ENCODE data around the gene OR13G1. TPM values are rescaled to one million over a fixed set of nuclear protein-coding genes. Genes with fewer than 3 reads are reported as not detected.
A peak's percentile ranks its signal among the peaks of the same experiment; 100 is the strongest.

OR13G1 gene
- total RNA-seq, 1 donor from 2014 or later = not detected

DNA sequence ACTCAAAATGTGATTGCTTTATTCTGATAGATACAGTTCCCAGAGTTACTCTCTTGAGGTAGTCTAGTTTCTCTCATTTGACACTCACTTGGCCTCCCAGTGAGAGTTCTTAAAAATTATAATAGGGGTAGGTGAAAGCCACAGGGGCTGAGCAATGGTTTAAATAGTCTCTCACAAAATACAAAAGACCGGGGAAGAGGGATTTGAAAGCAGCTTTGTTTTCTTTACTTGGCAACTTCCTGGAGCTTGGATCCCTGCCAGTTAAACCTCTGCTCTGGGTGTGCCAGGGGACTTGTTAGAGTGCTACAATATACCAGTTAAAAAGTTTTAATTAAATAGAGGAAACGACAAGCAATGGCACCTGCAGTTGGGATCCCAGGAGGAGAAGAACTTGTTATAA is 31.7 kb downstream of the OR13G1 start:
- no peaks in the 10 kb centered on the region for H3K4me1 Mint-ChIP-seq (ENCODE audit: unreplicated experiment)
- no peaks in the 10 kb centered on the region for H3K27me3 Mint-ChIP-seq
- no peak for DNase-seq (ENCODE audit: extremely low spot score, unreplicated experiment)
- TF ChIP-seq, protein P1, sequence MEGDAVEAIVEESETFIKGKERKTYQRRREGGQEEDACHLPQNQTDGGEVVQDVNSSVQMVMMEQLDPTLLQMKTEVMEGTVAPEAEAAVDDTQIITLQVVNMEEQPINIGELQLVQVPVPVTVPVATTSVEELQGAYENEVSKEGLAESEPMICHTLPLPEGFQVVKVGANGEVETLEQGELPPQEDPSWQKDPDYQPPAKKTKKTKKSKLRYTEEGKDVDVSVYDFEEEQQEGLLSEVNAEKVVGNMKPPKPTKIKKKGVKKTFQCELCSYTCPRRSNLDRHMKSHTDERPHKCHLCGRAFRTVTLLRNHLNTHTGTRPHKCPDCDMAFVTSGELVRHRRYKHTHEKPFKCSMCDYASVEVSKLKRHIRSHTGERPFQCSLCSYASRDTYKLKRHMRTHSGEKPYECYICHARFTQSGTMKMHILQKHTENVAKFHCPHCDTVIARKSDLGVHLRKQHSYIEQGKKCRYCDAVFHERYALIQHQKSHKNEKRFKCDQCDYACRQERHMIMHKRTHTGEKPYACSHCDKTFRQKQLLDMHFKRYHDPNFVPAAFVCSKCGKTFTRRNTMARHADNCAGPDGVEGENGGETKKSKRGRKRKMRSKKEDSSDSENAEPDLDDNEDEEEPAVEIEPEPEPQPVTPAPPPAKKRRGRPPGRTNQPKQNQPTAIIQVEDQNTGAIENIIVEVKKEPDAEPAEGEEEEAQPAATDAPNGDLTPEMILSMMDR (conservative IDR thresholded peaks at IDR 0.05) = no peak
- H3K4me3 Mint-ChIP-seq = no peak overlapping the region
- no peaks in the 10 kb centered on the region for H3K36me3 Mint-ChIP-seq
- H3K27ac Mint-ChIP-seq = no peak overlapping the region
- no peaks in the 10 kb centered on the region for H3K9me3 Mint-ChIP-seq

DNA sequence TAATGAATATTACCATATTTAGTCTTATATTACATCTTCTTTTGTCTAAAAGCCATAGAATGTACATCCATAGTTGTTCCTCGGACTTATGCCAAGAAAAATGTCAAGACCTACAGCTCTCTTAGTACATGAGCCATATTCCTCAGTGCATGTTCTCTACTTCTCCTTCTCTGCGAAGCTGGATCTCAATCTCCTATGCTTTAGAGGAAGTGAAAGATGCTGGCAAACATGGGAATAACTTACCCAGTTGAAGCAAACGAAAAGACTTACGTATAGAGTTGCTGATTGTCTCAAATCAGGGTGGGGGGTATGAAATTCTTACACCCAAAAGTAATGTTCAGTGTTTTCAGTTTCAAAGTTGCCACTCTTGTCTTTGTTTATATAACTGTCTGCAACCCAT is 32.7 kb downstream of the OR13G1 start:
- Mint-ChIP-seq H3K27me3 (no peaks in the 10 kb centered on the region), H3K4me3 (no peak overlapping the region), H3K36me3 (no peaks in the 10 kb centered on the region), H3K4me1 (ENCODE audit: unreplicated experiment) (no peaks in the 10 kb centered on the region), H3K27ac (no peak overlapping the region), H3K9me3 (no peaks in the 10 kb centered on the region)
- DNase-seq (ENCODE audit: extremely low spot score, unreplicated experiment) = no peak
- TF ChIP-seq, protein P1 (conservative IDR thresholded peaks at IDR 0.05) = no peak

DNA sequence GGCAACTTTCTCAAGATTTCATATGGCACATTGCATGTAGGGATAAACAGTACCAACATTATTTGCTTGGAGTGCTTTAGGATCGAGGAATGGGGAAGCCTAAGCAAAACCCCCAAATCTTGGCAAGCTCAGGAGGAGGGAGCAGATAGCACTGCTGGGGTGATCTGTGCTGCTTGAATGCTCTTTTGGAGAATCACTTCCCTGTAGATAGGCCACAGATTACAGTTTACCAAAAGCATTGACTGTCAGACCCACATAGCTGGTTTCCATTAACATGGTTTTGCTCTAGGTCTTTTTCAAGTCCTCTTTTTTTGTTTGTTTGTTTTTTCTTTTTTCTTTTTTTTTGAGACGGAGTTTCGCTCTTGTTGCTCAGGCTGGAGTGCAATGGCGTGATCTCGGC is 36.8 kb downstream of the OR13G1 start:
- TF ChIP-seq, protein P1 (conservative IDR thresholded peaks at IDR 0.05) = no peak
- no peak overlapping the region for H3K4me3 Mint-ChIP-seq
- H3K27me3 Mint-ChIP-seq = peaks cover 25% of the 10 kb centered on the region
- peaks cover 4% of the 10 kb centered on the region for H3K36me3 Mint-ChIP-seq
- no peaks in the 10 kb centered on the region for H3K9me3 Mint-ChIP-seq
- H3K27ac Mint-ChIP-seq = no peak overlapping the region
- DNase-seq (ENCODE audit: extremely low spot score, unreplicated experiment) = no peak
- no peaks in the 10 kb centered on the region for H3K4me1 Mint-ChIP-seq (ENCODE audit: unreplicated experiment)

DNA sequence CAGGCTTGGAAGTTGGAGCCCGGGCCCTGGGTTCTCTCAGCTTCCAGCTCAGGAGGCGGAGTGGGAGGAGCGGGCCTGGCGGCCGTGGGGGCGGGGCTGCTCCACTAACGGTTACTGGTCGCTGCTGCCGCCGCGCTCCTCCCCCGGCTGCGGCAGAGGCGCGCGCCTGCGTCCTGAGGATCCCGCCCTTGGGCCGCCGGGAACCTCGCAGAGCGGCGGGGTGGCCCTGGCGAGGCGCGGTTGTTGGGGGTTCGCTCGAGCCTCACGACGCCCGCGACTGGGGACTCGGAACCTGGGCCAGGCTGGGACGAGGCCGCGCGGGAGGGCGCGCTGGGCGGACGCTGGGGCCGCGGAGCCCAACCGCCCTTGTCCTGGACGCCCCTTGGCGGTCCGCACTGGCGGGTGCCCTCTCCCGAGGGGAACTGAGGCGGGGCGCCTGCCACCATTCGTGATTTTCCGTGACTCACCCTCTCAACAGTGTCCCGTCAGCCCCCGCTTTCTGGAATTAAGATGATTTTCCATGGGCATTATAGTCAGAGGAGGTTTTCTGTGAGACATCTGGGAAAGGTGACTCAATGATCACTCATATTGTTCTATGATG is 40.1 kb downstream of the OR13G1 start:
- H3K4me1 Mint-ChIP-seq (ENCODE audit: unreplicated experiment) = no peaks in the 10 kb centered on the region

DNA sequence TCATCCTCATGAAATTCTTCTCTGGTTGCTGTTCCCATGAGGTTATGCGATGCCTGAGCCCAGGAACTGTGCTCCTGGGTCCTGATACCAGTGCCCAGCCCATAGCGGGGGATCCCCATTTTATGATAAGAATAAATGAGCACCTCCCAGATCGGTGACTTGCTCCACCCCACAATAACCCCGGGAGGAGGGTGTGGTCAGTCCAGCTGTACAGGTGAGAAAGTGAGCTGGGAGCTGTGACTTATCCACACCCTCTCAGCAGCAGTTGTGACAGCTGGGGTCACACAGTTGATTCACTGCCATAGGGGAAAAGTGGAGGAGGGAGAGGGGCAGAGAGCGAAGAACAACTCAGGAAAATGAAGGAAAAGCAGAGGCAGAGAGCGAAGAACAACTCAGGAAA is 40.8 kb downstream of the OR13G1 start:
- DNase-seq (ENCODE audit: extremely low spot score, unreplicated experiment) = no peak
- no peaks in the 10 kb centered on the region for H3K9me3 Mint-ChIP-seq
- peaks cover 4% of the 10 kb centered on the region for H3K36me3 Mint-ChIP-seq
- H3K4me3 Mint-ChIP-seq = peak overlapping the region; percentile 80
- H3K27ac Mint-ChIP-seq = no peak overlapping the region
- TF ChIP-seq, protein P1 (conservative IDR thresholded peaks at IDR 0.05) = no peak
- no peaks in the 10 kb centered on the region for H3K4me1 Mint-ChIP-seq (ENCODE audit: unreplicated experiment)
- H3K27me3 Mint-ChIP-seq = peaks cover 25% of the 10 kb centered on the region

More for the DNA sequence above, 40.1 kb downstream of the OR13G1 start:
- H3K9me3 Mint-ChIP-seq = no peaks in the 10 kb centered on the region
- H3K36me3 Mint-ChIP-seq = peaks cover 4% of the 10 kb centered on the region
- DNase-seq (ENCODE audit: extremely low spot score, unreplicated experiment) = no peak
- TF ChIP-seq, protein P1 (conservative IDR thresholded peaks at IDR 0.05) = no peak
- H3K27ac Mint-ChIP-seq = no peak overlapping the region
- peaks cover 25% of the 10 kb centered on the region for H3K27me3 Mint-ChIP-seq
- H3K4me3 Mint-ChIP-seq = peak overlapping the region; percentile 80

DNA sequence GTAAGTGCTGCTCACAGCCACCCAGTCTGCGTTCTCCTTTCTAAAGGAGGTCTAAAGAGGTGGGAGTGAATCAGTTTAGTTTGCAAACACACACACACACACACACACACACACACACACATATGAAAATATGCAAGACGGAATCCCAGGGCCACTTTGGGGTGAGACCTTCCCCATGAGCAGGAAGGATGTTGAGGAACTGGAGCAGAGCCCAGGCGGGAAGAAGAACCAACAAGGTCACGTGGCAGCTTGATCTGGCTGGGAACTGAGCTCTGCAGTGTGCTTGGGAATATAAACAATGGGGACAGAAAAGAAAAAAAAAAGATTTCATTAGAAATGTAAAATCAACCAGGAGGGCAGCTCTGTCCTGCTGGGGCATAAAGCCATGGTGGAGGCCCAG is 41.5 kb downstream of the OR13G1 start:
- TF ChIP-seq, protein P1 (conservative IDR thresholded peaks at IDR 0.05) = no peak
- no peak overlapping the region for H3K4me3 Mint-ChIP-seq
- peaks cover 4% of the 10 kb centered on the region for H3K36me3 Mint-ChIP-seq
- DNase-seq (ENCODE audit: extremely low spot score, unreplicated experiment) = no peak
- no peaks in the 10 kb centered on the region for H3K4me1 Mint-ChIP-seq (ENCODE audit: unreplicated experiment)
- H3K27ac Mint-ChIP-seq = no peak overlapping the region
- no peaks in the 10 kb centered on the region for H3K9me3 Mint-ChIP-seq
- H3K27me3 Mint-ChIP-seq = peaks cover 25% of the 10 kb centered on the region
